ENCODE results near the gene SMU1. TPM values are rescaled to one million over a fixed set of nuclear protein-coding genes. Genes with fewer than 3 reads are reported as not detected.

SMU1 gene
- total RNA-seq, 1 donor, result 31.1 TPM

- Histone ChIP-seq H4K20me1 (ENCODE audit: insufficient read depth, low read length) (peaks cover 49% of the 10 kb centered on the region), H3K79me2 (ENCODE audit: insufficient read depth, low read length) (peaks cover 82% of the 10 kb centered on the region), H3K27ac (ENCODE audit: low read depth, low read length) (peak overlapping the region; percentile 66), H2AFZ (ENCODE audit: low read length) (no peak overlapping the region), H3K27me3 (ENCODE audit: insufficient read depth, low read length) (no peaks in the 10 kb centered on the region), H3K36me3 (ENCODE audit: insufficient read depth, low read length) (peaks cover 79% of the 10 kb centered on the region), H3K9me3 (ENCODE audit: low read depth, low read length) (no peaks in the 10 kb centered on the region), H3K4me1 (ENCODE audit: insufficient read depth, low read length) (peaks cover 32% of the 10 kb centered on the region), H3K4me3 (ENCODE audit: insufficient read depth, low read length) (no peak overlapping the region), H3K4me2 (ENCODE audit: insufficient read depth, low read length) (no peak overlapping the region)
- TF ChIP-seq CTCF (IDR thresholded peaks at IDR 0.05; ENCODE audit: extremely low read depth, low read depth, low read length), result no peak
- no peak for DNase-seq (ENCODE audit: insufficient read length, low spot score, missing footprints)
These were observed 46.2 kb downstream of the SMU1 start for GRCh38 chr9:33030285-33030684.

- no peak for DNase-seq (ENCODE audit: insufficient read length, low spot score, missing footprints)
- no peak for TF ChIP-seq CTCF (IDR thresholded peaks at IDR 0.05; ENCODE audit: extremely low read depth, low read depth, low read length)
- no peaks in the 10 kb centered on the region for H3K27me3 ChIP-seq (ENCODE audit: insufficient read depth, low read length)
- peak overlapping the region; percentile 66 for H3K27ac ChIP-seq (ENCODE audit: low read depth, low read length)
- H3K4me2 ChIP-seq (ENCODE audit: insufficient read depth, low read length), result peak overlapping the region; percentile 87
- no peaks in the 10 kb centered on the region for H3K9me3 ChIP-seq (ENCODE audit: low read depth, low read length)
- H3K4me1 ChIP-seq (ENCODE audit: insufficient read depth, low read length), result peaks cover 35% of the 10 kb centered on the region
- H2AFZ ChIP-seq (ENCODE audit: low read length), result no peak overlapping the region
- H3K36me3 ChIP-seq (ENCODE audit: insufficient read depth, low read length), result peaks cover 69% of the 10 kb centered on the region
- peaks cover 87% of the 10 kb centered on the region for H3K79me2 ChIP-seq (ENCODE audit: insufficient read depth, low read length)
- peaks cover 49% of the 10 kb centered on the region for H4K20me1 ChIP-seq (ENCODE audit: insufficient read depth, low read length)
- peak overlapping the region; percentile 44 for H3K4me3 ChIP-seq (ENCODE audit: insufficient read depth, low read length)
These were observed 47.2 kb downstream of the SMU1 start for GRCh38 chr9:33029231-33029786.

GRCh38 chr9:33025572-33026342, 50.7 kb downstream of the SMU1 start:
- Histone ChIP-seq H3K4me2 (ENCODE audit: insufficient read depth, low read length) (peak overlapping the region; percentile 87), H3K27ac (ENCODE audit: low read depth, low read length) (peak overlapping the region; percentile 96), H3K4me1 (ENCODE audit: insufficient read depth, low read length) (peaks cover 52% of the 10 kb centered on the region), H3K27me3 (ENCODE audit: insufficient read depth, low read length) (no peaks in the 10 kb centered on the region), H3K79me2 (ENCODE audit: insufficient read depth, low read length) (peaks cover 95% of the 10 kb centered on the region), H3K4me3 (ENCODE audit: insufficient read depth, low read length) (peak overlapping the region; percentile 88), H2AFZ (ENCODE audit: low read length) (peak overlapping the region; percentile 34), H4K20me1 (ENCODE audit: insufficient read depth, low read length) (peaks cover 35% of the 10 kb centered on the region), H3K36me3 (ENCODE audit: insufficient read depth, low read length) (peaks cover 36% of the 10 kb centered on the region), H3K9me3 (ENCODE audit: low read depth, low read length) (no peaks in the 10 kb centered on the region)
- peak; percentile 80 for DNase-seq (ENCODE audit: insufficient read length, low spot score, missing footprints)
- no peak for TF ChIP-seq CTCF (IDR thresholded peaks at IDR 0.05; ENCODE audit: extremely low read depth, low read depth, low read length)

GRCh38 chr9:33024966-33025571, 51.4 kb downstream of the SMU1 start, which contains the start of gene DNAJA1:
Gene DNAJA1, plus strand, starts transcription at chr9:33025273. Its CDS starts 1,212 bp downstream, at chr9:33026485.
- peak; percentile 98 for DNase-seq (ENCODE audit: insufficient read length, low spot score, missing footprints)
- peak within 1 kb of the TSS; percentile 96 for H3K27ac ChIP-seq (ENCODE audit: low read depth, low read length)
- H3K4me2 ChIP-seq (ENCODE audit: insufficient read depth, low read length), result peak within 1 kb of the TSS; percentile 100
- H3K4me3 ChIP-seq (ENCODE audit: insufficient read depth, low read length), result peak within 1 kb of the TSS; percentile 88
- TF ChIP-seq CTCF (IDR thresholded peaks at IDR 0.05; ENCODE audit: extremely low read depth, low read depth, low read length), result no peak
- peaks cover 29% of the 10 kb centered on the region for H3K36me3 ChIP-seq (ENCODE audit: insufficient read depth, low read length)
- peak within 1 kb of the TSS; percentile 88 for H2AFZ ChIP-seq (ENCODE audit: low read length)
- peaks cover 52% of the 10 kb centered on the region for H3K4me1 ChIP-seq (ENCODE audit: insufficient read depth, low read length)
- H3K79me2 ChIP-seq (ENCODE audit: insufficient read depth, low read length), result peaks cover 95% of the 10 kb centered on the region
- H3K27me3 ChIP-seq (ENCODE audit: insufficient read depth, low read length), result no peaks in the 10 kb centered on the region
- peaks cover 35% of the 10 kb centered on the region for H4K20me1 ChIP-seq (ENCODE audit: insufficient read depth, low read length)
- no peaks in the 10 kb centered on the region for H3K9me3 ChIP-seq (ENCODE audit: low read depth, low read length)
